CD4-positive, alpha-beta T cell (primary cell): ENCODE measurements around the gene MYO1C. TPM values are rescaled to one million over a fixed set of nuclear protein-coding genes. Genes with fewer than 3 reads are reported as not detected.

Source experiments
- ATAC-seq: fragments of 200-7000 bp; cut with Tn5 transposase; one replicate; pipeline ENCODE4 v1.10.0; 2022; ENCODE audit warnings: mild to moderate bottlenecking; ENCODE audit not compliant: poor library complexity
- CTCF ChIA-PET: fragments of 350-600 bp; sonication (Branson Sonifier 250); formaldehyde crosslinking; loops from one replicate; lab custom pipeline; 2021; ENCODE audit warnings: antibody characterized with exemption, inconsistent platforms; lab: Charles Lee
- POLR2A ChIA-PET: fragments of 350-600 bp; sonication (Branson Sonifier 250); formaldehyde crosslinking; loops from one replicate; lab custom pipeline; 2021; ENCODE audit warnings: antibody characterized with exemption, inconsistent platforms; lab: Charles Lee
- DNase-seq, 14 experiments: peaks; one replicate each; pipeline ENCODE4 v3.0.0-alpha.2; 2013 to 2020; ENCODE audit warnings: mixed read lengths in 2 of 14
- H3K27ac ChIP-seq, 2 donors: one replicate each; pipeline versions ENCODE4 v1.5.1 to v1.7.0; 2013; ENCODE audit warnings: low read length in 2 of 2, low read depth in 1 of 2, mild to moderate bottlenecking in 1 of 2
- H3K27me3 ChIP-seq, 2 experiments: 1 replicate in 1 of 2; 2 replicates in 1 of 2; pipeline versions ENCODE4 v1.6.1 to v1.7.0; 2013; ENCODE audit warnings: low read length in 2 of 2, control low read depth in 1 of 2, mild to moderate bottlenecking in 1 of 2, moderate library complexity in 1 of 2; ENCODE audit not compliant: insufficient read depth in 2 of 2, control insufficient read depth in 1 of 2
- H3K36me3 ChIP-seq: one replicate; pipeline ENCODE4 v1.6.1; 2013; ENCODE audit warnings: low read length, control low read depth; ENCODE audit not compliant: insufficient read depth
- H3K4me1 ChIP-seq: one replicate; pipeline ENCODE4 v1.6.1; 2013; ENCODE audit warnings: low read length, control low read depth; ENCODE audit not compliant: insufficient read depth
- H3K4me3 ChIP-seq: one replicate; pipeline ENCODE4 v1.5.1; 2013; ENCODE audit warnings: mild to moderate bottlenecking, low read length, moderate library complexity
- H3K9me3 ChIP-seq, 2 experiments: 1 replicate in 1 of 2; 2 replicates in 1 of 2; pipeline versions ENCODE4 v1.6.1 to v1.7.0; 2013; ENCODE audit warnings: low read length in 2 of 2, mild to moderate bottlenecking in 2 of 2, control low read depth in 1 of 2, moderate library complexity in 1 of 2; ENCODE audit not compliant: control insufficient read depth in 1 of 2, insufficient read depth in 1 of 2
- H3K27ac Mint-ChIP-seq: one replicate; pipeline ENCODE4 v1.8.0; 2020; ENCODE audit warnings: mixed read lengths
- H3K27me3 Mint-ChIP-seq: one replicate; pipeline ENCODE4 v1.8.0; 2021; ENCODE audit warnings: mixed read lengths
- H3K36me3 Mint-ChIP-seq: one replicate; pipeline ENCODE4 v1.8.0; 2021; ENCODE audit warnings: low read depth, mixed read lengths
- H3K4me1 Mint-ChIP-seq: one replicate; pipeline ENCODE4 v1.8.0; 2021; ENCODE audit warnings: low read depth, mixed read lengths
- H3K4me3 Mint-ChIP-seq: one replicate; pipeline ENCODE4 v1.8.0; 2020; ENCODE audit warnings: mild to moderate bottlenecking, mixed read lengths
- H3K9me3 Mint-ChIP-seq: one replicate; pipeline ENCODE4 v1.8.0; 2020; ENCODE audit warnings: mixed read lengths
- intact Hi-C, 2 experiments: fragments of 100-400 bp; cut with DNase I in 1 of 2; cut with micrococcal nuclease in 1 of 2; formaldehyde crosslinking; loops; one replicate each; pipeline versions ENCODE4 v1.15.1 to v1.9.0; 2023 to 2025; cut with DNase I, micrococcal nuclease
- total RNA-seq, 174 experiments: library from RNA in 2 of 174; stranded (reverse) in 2 of 174; gene quantifications; one replicate each; pipeline ENCODE4 v1.2.3 and lab custom pipeline; 2021 to 2026
- TF ChIP-seq, protein P1 (sequence below): fragments of 200-600 bp; IDR thresholded peaks from one replicate; pipeline ENCODE4 v1.8.0; 2022; ENCODE audit warnings: antibody characterized with exemption, mild to moderate bottlenecking

The MYO1C gene
- total RNA-seq, 2 experiments from 2014 or later = 21.0 to 24.7 TPM

DNA sequence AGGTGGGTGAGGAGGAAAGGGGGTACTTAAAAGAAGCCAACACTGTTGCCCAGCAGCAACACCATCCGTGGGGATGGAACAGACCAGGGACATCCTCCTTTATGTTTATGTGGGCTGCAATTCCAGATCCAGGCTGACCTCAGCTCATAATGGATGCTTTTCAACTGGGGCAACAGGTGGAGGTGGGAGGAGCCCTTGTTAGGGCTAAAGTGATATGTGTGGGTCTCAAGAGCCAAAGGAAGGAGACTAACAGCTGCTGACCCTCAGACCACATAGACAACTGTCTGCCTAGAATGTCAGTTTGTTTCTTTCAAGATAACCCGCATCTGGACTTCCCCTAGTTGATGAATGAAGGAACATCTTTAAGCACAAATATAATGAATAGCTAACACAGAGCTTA, 25.9 kb upstream of the MYO1C start:
- Histone ChIP-seq H3K4me1 (peaks cover 32% of the 10 kb centered on the region), H3K9me3 (no peaks in the 10 kb centered on the region), H3K36me3 (peaks cover 32% of the 10 kb centered on the region), H3K27me3 (no peaks in the 10 kb centered on the region), H3K4me3 (no peak overlapping the region), H3K27ac (no peak overlapping the region)
- POLR2A ChIA-PET = interaction anchor here (1.1 kb wide), 1 partner anchor 26 kb away, joined by 3 read pairs; the partner anchor contains the start of gene MYO1C
- Mint-ChIP-seq H3K4me3 (peak overlapping the region; percentile 88), H3K27me3 (no peaks in the 10 kb centered on the region), H3K9me3 (no peaks in the 10 kb centered on the region), H3K4me1 (peaks cover 26% of the 10 kb centered on the region), H3K27ac (peak overlapping the region; percentile 92), H3K36me3 (peaks cover 59% of the 10 kb centered on the region)
- intact Hi-C loops = loop anchor here in 1 of 2 experiments (5.0 kb wide), 1 partner anchor 251 kb away; no protein-coding TSS in a partner anchor
- TF ChIP-seq, protein P1, sequence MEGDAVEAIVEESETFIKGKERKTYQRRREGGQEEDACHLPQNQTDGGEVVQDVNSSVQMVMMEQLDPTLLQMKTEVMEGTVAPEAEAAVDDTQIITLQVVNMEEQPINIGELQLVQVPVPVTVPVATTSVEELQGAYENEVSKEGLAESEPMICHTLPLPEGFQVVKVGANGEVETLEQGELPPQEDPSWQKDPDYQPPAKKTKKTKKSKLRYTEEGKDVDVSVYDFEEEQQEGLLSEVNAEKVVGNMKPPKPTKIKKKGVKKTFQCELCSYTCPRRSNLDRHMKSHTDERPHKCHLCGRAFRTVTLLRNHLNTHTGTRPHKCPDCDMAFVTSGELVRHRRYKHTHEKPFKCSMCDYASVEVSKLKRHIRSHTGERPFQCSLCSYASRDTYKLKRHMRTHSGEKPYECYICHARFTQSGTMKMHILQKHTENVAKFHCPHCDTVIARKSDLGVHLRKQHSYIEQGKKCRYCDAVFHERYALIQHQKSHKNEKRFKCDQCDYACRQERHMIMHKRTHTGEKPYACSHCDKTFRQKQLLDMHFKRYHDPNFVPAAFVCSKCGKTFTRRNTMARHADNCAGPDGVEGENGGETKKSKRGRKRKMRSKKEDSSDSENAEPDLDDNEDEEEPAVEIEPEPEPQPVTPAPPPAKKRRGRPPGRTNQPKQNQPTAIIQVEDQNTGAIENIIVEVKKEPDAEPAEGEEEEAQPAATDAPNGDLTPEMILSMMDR = no peak
- no peak for DNase-seq
- CTCF ChIA-PET = interaction anchor here (5.1 kb wide), 1 partner anchor 153 kb away, joined by 67 read pairs; no protein-coding TSS in a partner anchor
- no peak for ATAC-seq

DNA sequence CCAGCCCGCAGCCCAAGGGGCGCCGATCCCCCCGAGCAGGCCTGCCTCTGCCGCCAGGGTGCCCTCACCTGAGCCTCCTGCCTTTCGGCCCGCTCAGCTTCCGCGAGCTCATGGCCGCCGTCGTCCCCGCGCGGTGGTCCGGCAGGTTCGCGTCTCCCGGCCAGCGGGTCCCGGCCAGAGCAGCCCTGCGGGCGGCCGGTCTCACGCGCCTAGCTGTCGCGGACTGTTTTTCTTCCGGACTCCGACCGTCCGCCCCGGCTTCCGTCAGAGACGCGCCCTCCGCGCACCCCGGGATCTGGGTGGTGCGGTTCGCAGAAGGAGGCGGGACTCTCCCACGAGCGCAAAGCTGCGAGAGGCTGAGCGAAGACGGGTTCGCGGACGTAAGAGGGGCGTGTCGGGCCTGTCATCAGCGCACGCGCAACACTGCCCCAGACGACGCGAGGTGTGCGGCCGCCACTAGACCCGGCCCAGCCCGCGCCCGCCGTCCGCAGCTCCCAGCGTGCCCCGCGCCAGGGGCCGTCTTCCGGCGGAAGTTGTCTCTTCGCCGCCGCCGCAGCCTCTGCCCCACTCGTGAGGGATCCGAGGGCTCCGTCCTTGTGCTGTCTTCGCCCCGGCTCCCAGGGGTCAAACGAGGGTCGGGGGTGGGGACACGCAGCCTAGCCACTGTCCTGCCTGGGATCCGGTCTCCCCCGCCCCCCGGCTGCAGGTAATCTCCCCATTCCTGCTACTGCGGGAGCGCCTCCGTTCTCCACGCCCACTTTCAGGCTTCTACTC, 24.1 kb upstream of the MYO1C start, which contains the start of gene INPP5K:
Gene INPP5K (minus strand): TSS at position 225 of the 774 bp plus-strand sequence. CDS start 113 bp downstream, at position 112.
- Mint-ChIP-seq H3K4me3 (peak within 1 kb of the TSS; percentile 94), H3K36me3 (peaks cover 69% of the 10 kb centered on the region), H3K4me1 (peaks cover 26% of the 10 kb centered on the region), H3K27ac (peak within 1 kb of the TSS; percentile 92), H3K9me3 (no peaks in the 10 kb centered on the region), H3K27me3 (no peaks in the 10 kb centered on the region)
- TF ChIP-seq, protein P1 = no peak
- Histone ChIP-seq H3K9me3 (no peaks in the 10 kb centered on the region), H3K4me3 (peak within 1 kb of the TSS; percentile 98), H3K27me3 (no peaks in the 10 kb centered on the region), H3K4me1 (peaks cover 39% of the 10 kb centered on the region), H3K36me3 (peaks cover 48% of the 10 kb centered on the region), H3K27ac (peak within 1 kb of the TSS; percentile 88 to 93)
- intact Hi-C loops = loop anchor here (1.0 to 5.0 kb wide), 4 partner anchors 46 to 249 kb away; partner anchors contain the start of genes CRK (in 2 of the 2), PITPNA (in 1 of the 2) and SLC43A2 (in 1 of the 2)
- ChIA-PET POLR2A (interaction anchor here (0.7 to 3.3 kb wide), 34 partner anchors 11 to 245 kb away, joined by 3 to 98 read pairs (median 5); partner anchors contain the start of genes CRK, MYO1C, PITPNA and RILP), CTCF (interaction anchor here (0.9 to 5.1 kb wide), 13 partner anchors 16 to 257 kb away, joined by 3 to 67 read pairs (median 10); partner anchors contain the start of genes CRK and YWHAE)
- DNase-seq (peak; percentile 94 to 100 (median 97)), ATAC-seq (peak; percentile 92)

DNA sequence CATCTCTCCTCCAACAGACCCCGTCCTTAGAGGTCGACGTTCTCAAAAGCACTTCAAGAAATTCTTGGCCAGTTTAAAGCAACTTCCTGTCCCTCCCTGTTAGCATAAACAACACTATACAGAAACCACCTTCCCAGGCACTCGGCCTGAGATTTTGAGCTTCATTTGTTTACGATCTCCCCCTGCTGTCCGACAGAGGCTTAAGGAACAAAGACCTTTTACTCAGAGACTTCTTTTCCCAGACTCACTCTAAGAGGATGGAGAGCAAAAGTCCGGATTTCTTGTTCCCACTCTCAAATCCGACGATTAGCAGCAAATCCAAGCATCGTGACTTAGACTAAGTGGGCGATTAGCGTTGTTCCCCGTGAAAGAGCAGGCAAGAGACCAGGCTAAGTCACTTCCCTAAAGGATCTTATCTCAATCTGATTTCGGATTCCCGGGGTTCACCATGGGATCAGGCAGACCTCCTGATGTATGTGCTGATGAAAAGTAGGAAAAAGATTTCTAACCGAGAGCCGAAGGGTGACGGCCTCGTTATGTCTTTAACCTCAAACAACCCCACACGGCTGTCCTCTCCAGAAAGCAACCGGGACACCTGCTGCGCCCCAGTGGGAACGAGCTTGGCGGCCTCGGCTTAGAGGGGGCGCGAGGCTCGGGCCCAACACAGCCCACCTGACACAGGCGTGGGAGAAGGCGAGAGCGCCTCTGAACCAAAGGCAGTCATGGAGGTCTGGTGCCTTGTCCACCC, 23.3 kb upstream of the MYO1C start:
- peaks cover 39% of the 10 kb centered on the region for H3K4me1 ChIP-seq
- H3K36me3 ChIP-seq = peaks cover 55% of the 10 kb centered on the region
- peaks cover 71% of the 10 kb centered on the region for H3K36me3 Mint-ChIP-seq

More for the DNA sequence above, 23.3 kb upstream of the MYO1C start:
- Histone ChIP-seq H3K4me3 (peak overlapping the region; percentile 98), H3K27ac (peak overlapping the region; percentile 88 to 93), H3K9me3 (no peaks in the 10 kb centered on the region), H3K27me3 (no peaks in the 10 kb centered on the region)
- DNase-seq (peak in 13 of 14 experiments; percentile 26 to 86 (median 46)), ATAC-seq (peak; percentile 13)
- H3K27me3 Mint-ChIP-seq = no peaks in the 10 kb centered on the region
- H3K4me3 Mint-ChIP-seq = peak overlapping the region; percentile 94
- POLR2A ChIA-PET = interaction anchor here (0.5 to 3.3 kb wide), 40 partner anchors 11 to 821 kb away, joined by 3 to 98 read pairs (median 4); partner anchors contain the start of genes CRK, MYO1C, PITPNA and RILP
- H3K27ac Mint-ChIP-seq = peak overlapping the region; percentile 92
- CTCF ChIA-PET = interaction anchor here (0.7 to 5.1 kb wide), 18 partner anchors 17 to 257 kb away, joined by 3 to 67 read pairs (median 6); partner anchors contain the start of genes CRK and YWHAE
- TF ChIP-seq, protein P1 = peak; percentile 55
- H3K4me1 Mint-ChIP-seq = peaks cover 26% of the 10 kb centered on the region
- no peaks in the 10 kb centered on the region for H3K9me3 Mint-ChIP-seq
- intact Hi-C loops = loop anchor here (1.0 to 5.0 kb wide), 6 partner anchors 23 to 249 kb away; partner anchors contain the start of genes CRK (in 2 of the 2), MYO1C (in 2 of the 2), PITPNA (in 1 of the 2) and SLC43A2 (in 1 of the 2)
